ENCODE measurements around the gene NOMO2. TPM values are rescaled to one million over a fixed set of nuclear protein-coding genes. Genes with fewer than 3 reads are reported as not detected.
"Not testable (repeated sequence)": the region's sequence is repeated elsewhere in the genome, so short reads cannot be mapped to it uniquely, and the experiment has no call there.

NOMO2 gene
- total and polyA plus RNA-seq, 7 experiments from 2014 or later, result 56.0 to 95.0 (median 63.3) TPM

DNA sequence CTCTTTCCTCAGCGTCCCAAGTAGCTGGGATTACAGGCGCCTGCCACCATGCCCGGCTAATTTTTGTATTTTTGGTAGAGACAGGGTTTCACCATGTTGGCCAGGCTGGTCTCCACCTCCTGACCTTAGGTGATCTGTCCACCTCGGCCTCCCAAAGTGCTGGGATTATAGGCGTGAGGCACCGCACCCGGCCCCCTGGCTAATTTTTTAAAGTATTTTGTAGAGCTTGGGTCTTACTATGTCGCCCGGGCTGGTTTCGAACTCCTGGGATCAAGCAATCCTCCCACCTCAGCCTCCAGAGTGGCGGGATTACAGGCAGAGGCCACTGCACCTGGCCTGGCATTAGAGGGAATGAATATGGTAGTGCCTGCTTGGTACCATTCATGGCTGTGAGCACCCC is 33.9 kb upstream of the NOMO2 start:
- POLR2A ChIA-PET; DNase-seq; H3K36me3 ChIP-seq (ENCODE audit: control insufficient read depth in 2 of 3, insufficient read depth in 3 of 3, low read length in 3 of 3); H3K4me1 Mint-ChIP-seq; H3K4me3 ChIP-seq (ENCODE audit: low read length); H3K27me3 ChIP-seq (ENCODE audit: control insufficient read depth in 2 of 2, insufficient read depth in 2 of 2, low read length in 2 of 2); H3K27me3 Mint-ChIP-seq; H3K9me3 Mint-ChIP-seq; H3K9me3 ChIP-seq (ENCODE audit: control insufficient read depth in 2 of 3, low read length in 3 of 3); H3K4me1 ChIP-seq (ENCODE audit: control insufficient read depth in 2 of 2, insufficient read depth in 2 of 2, low read length in 2 of 2); ATAC-seq; H3K4me3 Mint-ChIP-seq; CTCF ChIA-PET; H3K36me3 Mint-ChIP-seq; intact Hi-C loops (cut with micrococcal nuclease); H3K27ac Mint-ChIP-seq; H3K27ac ChIP-seq (ENCODE audit: low read depth, low read length): not testable (repeated sequence)

DNA sequence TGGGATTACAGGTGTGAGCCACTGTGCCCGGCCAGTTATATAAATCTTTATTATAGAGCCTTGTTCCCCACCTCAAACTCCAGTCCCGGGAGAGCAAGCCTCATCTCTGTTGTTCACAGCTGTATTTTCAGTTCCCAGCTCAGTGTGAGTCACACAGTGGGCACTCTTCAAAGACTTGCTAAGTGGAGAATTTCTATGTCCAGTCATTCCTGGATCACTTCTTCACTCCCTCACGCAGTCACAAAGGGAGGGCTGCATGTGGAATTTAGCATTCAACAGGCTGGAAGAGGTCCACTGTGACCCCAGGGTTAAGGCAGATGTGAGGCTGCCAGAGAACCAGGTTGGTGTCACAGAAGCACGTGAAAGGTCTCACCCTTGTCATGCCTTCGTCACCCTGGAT is 33.0 kb upstream of the NOMO2 start:
- H3K4me1 Mint-ChIP-seq; intact Hi-C loops (cut with micrococcal nuclease); H3K4me3 Mint-ChIP-seq; ATAC-seq; H3K27me3 Mint-ChIP-seq; H3K27ac ChIP-seq (ENCODE audit: low read depth, low read length); H3K36me3 Mint-ChIP-seq; H3K27ac Mint-ChIP-seq; H3K27me3 ChIP-seq (ENCODE audit: control insufficient read depth in 2 of 2, insufficient read depth in 2 of 2, low read length in 2 of 2); H3K9me3 ChIP-seq (ENCODE audit: control insufficient read depth in 2 of 3, low read length in 3 of 3); CTCF ChIA-PET; H3K9me3 Mint-ChIP-seq; H3K4me1 ChIP-seq (ENCODE audit: control insufficient read depth in 2 of 2, insufficient read depth in 2 of 2, low read length in 2 of 2); POLR2A ChIA-PET; H3K4me3 ChIP-seq (ENCODE audit: low read length); H3K36me3 ChIP-seq (ENCODE audit: control insufficient read depth in 2 of 3, insufficient read depth in 3 of 3, low read length in 3 of 3); DNase-seq: not testable (repeated sequence)

DNA sequence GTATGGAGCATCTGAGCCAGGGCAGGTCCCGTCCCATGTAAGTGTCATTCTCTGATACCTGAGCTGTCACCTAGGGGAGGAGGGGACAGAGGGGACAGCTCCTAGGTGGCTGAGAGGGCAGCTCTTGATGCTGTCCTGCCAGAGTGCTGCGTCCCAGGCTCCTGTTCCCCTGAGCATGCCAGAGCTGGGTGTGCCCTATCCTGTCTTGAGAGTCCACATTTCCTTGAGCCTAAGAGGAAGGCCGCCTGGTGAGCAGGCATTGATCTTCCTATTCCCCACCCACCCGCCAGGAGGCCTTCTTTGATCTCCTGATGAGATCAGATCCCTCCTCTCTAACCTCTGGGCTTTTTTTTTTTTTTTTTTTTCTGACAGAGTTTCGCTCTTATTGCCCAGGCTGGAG is 32.0 kb upstream of the NOMO2 start:
- CTCF ChIA-PET; H3K27ac Mint-ChIP-seq; H3K4me1 Mint-ChIP-seq; intact Hi-C loops (cut with micrococcal nuclease); DNase-seq; H3K4me3 ChIP-seq (ENCODE audit: low read length); H3K9me3 Mint-ChIP-seq; H3K27me3 ChIP-seq (ENCODE audit: control insufficient read depth in 2 of 2, insufficient read depth in 2 of 2, low read length in 2 of 2); H3K36me3 ChIP-seq (ENCODE audit: control insufficient read depth in 2 of 3, insufficient read depth in 3 of 3, low read length in 3 of 3); H3K4me1 ChIP-seq (ENCODE audit: control insufficient read depth in 2 of 2, insufficient read depth in 2 of 2, low read length in 2 of 2); POLR2A ChIA-PET; H3K9me3 ChIP-seq (ENCODE audit: control insufficient read depth in 2 of 3, low read length in 3 of 3); H3K36me3 Mint-ChIP-seq; ATAC-seq; H3K27ac ChIP-seq (ENCODE audit: low read depth, low read length); H3K4me3 Mint-ChIP-seq; H3K27me3 Mint-ChIP-seq: not testable (repeated sequence)

DNA sequence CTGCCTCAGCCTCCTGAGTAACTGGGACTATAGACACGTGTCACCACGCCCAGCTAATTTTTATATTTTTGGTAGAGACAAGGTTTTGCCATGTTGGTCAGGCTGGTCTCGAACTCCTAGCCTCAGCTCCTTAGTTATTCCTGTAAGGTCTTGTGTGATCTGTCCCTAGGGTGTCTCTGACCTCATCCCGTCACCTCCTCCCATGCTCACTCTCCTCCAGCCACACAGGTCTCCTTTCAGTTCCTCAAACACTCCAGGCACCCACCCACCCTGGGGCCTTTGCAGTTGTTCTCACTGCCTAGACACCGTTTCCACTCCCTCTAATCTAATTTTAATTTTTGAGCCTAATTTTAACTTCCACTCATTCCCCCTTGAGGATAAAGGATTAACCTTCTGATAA is 31.1 kb upstream of the NOMO2 start:
- H3K4me1 Mint-ChIP-seq; DNase-seq; H3K4me3 Mint-ChIP-seq; POLR2A ChIA-PET; H3K4me1 ChIP-seq (ENCODE audit: control insufficient read depth in 2 of 2, insufficient read depth in 2 of 2, low read length in 2 of 2); H3K9me3 ChIP-seq (ENCODE audit: control insufficient read depth in 2 of 3, low read length in 3 of 3); CTCF ChIA-PET; H3K9me3 Mint-ChIP-seq; intact Hi-C loops (cut with micrococcal nuclease); H3K27ac ChIP-seq (ENCODE audit: low read depth, low read length); H3K27me3 ChIP-seq (ENCODE audit: control insufficient read depth in 2 of 2, insufficient read depth in 2 of 2, low read length in 2 of 2); H3K36me3 Mint-ChIP-seq; H3K27me3 Mint-ChIP-seq; H3K4me3 ChIP-seq (ENCODE audit: low read length); H3K36me3 ChIP-seq (ENCODE audit: control insufficient read depth in 2 of 3, insufficient read depth in 3 of 3, low read length in 3 of 3); ATAC-seq: not testable (repeated sequence)
- peak overlapping the region in 1 of 9 donors; percentile 64 for H3K27ac Mint-ChIP-seq

DNA sequence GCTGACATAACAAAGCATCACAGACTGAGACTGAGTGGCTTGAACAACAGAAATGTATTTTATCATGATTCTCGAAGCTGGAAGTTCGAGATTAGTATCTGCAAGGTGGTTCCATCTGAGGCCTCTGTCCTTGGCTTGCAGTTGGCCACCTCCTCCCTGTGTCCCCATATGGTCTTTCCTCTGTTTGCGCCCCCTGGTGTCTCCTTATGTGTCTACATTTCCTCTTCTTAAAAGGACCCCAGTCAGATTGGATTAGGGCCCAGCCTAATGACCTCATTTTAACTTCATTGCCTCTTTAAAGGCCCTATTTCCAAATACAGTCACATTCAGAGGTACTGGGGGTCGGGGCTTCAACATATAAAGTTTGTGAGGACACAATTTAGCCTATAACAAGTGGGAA is 30.0 kb upstream of the NOMO2 start:
- H3K27me3 ChIP-seq (ENCODE audit: control insufficient read depth in 2 of 2, insufficient read depth in 2 of 2, low read length in 2 of 2); H3K27ac Mint-ChIP-seq; intact Hi-C loops (cut with micrococcal nuclease); DNase-seq; H3K27me3 Mint-ChIP-seq; H3K36me3 ChIP-seq (ENCODE audit: control insufficient read depth in 2 of 3, insufficient read depth in 3 of 3, low read length in 3 of 3); H3K4me1 ChIP-seq (ENCODE audit: control insufficient read depth in 2 of 2, insufficient read depth in 2 of 2, low read length in 2 of 2); H3K36me3 Mint-ChIP-seq; POLR2A ChIA-PET; H3K27ac ChIP-seq (ENCODE audit: low read depth, low read length); H3K9me3 ChIP-seq (ENCODE audit: control insufficient read depth in 2 of 3, low read length in 3 of 3); CTCF ChIA-PET; H3K4me3 ChIP-seq (ENCODE audit: low read length); H3K4me3 Mint-ChIP-seq; H3K9me3 Mint-ChIP-seq; H3K4me1 Mint-ChIP-seq: not testable (repeated sequence)
- ATAC-seq, result peak; percentile 55

DNA sequence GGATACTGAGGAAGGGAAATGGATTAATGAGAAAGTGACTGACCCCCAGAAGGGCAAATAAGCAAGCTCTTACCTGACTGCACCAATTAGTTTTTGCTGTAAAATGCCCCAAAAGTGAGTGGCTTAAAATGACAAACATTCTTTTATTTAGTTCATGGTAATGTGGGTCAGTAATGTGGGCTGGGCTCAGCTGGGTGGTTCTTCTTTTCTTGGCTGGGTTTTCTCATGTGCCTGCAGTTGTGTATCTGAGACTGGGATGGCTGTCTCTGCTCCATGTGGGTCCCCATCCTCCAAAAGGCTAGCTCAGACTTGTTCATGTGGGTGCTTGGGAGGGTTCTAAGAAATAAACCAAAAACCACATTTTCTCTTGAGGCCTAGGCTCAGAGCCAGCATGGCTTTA is 29.5 kb upstream of the NOMO2 start:
- H3K27me3 Mint-ChIP-seq; H3K4me3 Mint-ChIP-seq; H3K4me1 Mint-ChIP-seq; H3K9me3 ChIP-seq (ENCODE audit: control insufficient read depth in 2 of 3, low read length in 3 of 3); H3K36me3 ChIP-seq (ENCODE audit: control insufficient read depth in 2 of 3, insufficient read depth in 3 of 3, low read length in 3 of 3); H3K27ac Mint-ChIP-seq; CTCF ChIA-PET; H3K27me3 ChIP-seq (ENCODE audit: control insufficient read depth in 2 of 2, insufficient read depth in 2 of 2, low read length in 2 of 2); POLR2A ChIA-PET; H3K27ac ChIP-seq (ENCODE audit: low read depth, low read length); H3K4me3 ChIP-seq (ENCODE audit: low read length); H3K36me3 Mint-ChIP-seq; intact Hi-C loops (cut with micrococcal nuclease); H3K4me1 ChIP-seq (ENCODE audit: control insufficient read depth in 2 of 2, insufficient read depth in 2 of 2, low read length in 2 of 2); H3K9me3 Mint-ChIP-seq; ATAC-seq; DNase-seq: not testable (repeated sequence)

DNA sequence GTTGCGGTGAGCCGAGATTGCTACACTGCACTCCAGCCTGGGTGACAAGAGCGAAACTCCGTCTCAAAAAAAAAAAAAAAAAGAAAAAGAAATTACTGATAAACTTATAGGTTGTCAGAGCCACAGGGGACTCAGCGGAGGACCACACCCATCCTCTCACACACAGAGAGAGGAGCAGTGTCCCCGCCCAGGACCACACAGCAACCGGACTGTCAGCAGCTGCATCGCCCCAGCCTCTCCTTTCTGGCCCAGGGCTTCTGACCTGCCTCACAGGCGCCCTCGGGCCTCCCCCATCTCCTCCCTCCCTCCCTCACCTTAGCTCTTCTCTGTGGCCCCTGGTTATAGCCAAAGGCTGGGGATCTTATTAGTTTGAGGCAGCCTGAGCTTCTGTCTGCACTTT is 27.9 kb upstream of the NOMO2 start:
- ATAC-seq; H3K27ac Mint-ChIP-seq; H3K36me3 ChIP-seq (ENCODE audit: control insufficient read depth in 2 of 3, insufficient read depth in 3 of 3, low read length in 3 of 3); H3K4me1 Mint-ChIP-seq; H3K4me3 ChIP-seq (ENCODE audit: low read length); POLR2A ChIA-PET; DNase-seq; H3K27me3 Mint-ChIP-seq; H3K9me3 ChIP-seq (ENCODE audit: control insufficient read depth in 2 of 3, low read length in 3 of 3); H3K9me3 Mint-ChIP-seq; H3K27me3 ChIP-seq (ENCODE audit: control insufficient read depth in 2 of 2, insufficient read depth in 2 of 2, low read length in 2 of 2); H3K4me1 ChIP-seq (ENCODE audit: control insufficient read depth in 2 of 2, insufficient read depth in 2 of 2, low read length in 2 of 2); CTCF ChIA-PET; intact Hi-C loops (cut with micrococcal nuclease); H3K4me3 Mint-ChIP-seq; H3K36me3 Mint-ChIP-seq; H3K27ac ChIP-seq (ENCODE audit: low read depth, low read length): not testable (repeated sequence)

Data from naive thymus-derived CD4-positive, alpha-beta T cell (primary cell).